GM18870 (cell line): ENCODE data around the gene CADM2.

Experiments
- ATAC-seq: cut with Tn5 transposase; IDR thresholded peaks from one replicate; pipeline ENCODE4 v1.9.1; 2021; ENCODE audit warnings: moderate library complexity; ENCODE audit not compliant: unreplicated experiment

Gene CADM2

DNA sequence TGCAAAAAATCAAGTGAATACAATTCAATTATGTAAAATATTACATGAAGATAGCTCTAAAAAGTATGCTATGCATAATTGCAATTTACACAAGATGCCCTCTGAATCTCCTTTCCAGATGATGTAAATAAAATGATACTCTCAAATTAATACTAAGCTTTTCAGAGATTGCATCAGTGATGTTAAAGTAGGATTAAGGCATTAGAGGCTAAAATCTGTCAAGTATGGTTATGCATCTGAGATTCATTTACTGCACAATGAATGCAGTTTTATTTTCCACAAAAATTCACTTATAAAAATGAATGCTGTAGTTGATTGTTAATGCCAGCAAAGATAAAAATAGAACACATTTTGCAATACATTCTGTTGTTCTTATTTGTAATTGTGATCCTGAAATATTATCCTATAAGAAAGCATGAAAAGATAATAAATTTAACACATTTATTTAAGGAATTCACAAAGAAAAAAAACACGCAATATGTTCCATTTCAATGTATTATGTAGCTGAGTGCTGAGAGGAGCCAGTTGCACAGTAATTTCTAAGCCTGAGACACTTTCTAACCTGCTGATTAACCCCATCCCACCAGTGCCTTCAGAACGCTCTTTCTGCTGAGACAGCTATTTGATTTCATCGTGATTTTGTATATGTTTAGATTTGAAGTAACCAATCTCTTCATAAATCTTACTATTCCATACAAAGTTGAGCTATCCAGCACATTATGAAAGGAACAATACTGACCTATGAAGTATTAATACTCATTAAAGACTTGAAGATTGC is 224.4 kb downstream of the CADM2 start:
- ATAC-seq = no peak

DNA sequence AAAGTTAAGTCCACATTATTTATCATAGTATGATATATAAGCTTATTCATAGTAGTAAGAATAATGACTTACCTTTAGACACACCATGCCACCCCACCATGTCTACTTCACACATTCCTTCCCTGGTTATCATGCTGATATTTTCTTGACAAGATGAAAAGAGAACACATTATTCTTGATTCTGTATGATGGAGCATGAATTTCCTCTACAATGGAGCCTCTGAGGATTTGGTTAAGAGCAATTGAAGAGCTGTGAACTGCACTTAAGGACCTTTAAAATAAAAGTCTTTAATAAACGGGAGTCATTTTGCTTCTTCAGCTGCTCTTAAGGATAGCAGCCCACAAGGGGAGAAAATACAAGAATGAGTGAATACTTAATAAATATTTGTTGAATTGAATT is 226.7 kb downstream of the CADM2 start:
- ATAC-seq = no peak

DNA sequence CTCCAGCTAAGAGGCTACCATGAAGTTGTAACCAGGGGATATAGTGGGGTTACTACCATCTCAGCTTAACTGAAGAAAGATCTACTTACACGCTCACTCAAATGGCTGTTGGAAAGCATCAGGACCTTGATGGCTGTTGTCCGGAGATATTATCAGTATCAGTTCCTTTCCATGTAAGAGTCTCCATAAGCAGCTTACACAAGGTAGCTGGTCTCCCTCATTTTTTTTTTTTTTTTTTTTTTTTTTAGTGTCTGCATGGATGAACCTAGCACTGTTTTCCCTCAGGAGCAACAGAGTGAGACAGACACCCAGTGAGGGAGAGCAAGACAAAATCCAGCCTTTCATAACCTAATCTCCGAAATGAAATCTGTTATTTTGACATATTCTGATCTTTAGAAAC is 230.9 kb downstream of the CADM2 start:
- no peak for ATAC-seq

DNA sequence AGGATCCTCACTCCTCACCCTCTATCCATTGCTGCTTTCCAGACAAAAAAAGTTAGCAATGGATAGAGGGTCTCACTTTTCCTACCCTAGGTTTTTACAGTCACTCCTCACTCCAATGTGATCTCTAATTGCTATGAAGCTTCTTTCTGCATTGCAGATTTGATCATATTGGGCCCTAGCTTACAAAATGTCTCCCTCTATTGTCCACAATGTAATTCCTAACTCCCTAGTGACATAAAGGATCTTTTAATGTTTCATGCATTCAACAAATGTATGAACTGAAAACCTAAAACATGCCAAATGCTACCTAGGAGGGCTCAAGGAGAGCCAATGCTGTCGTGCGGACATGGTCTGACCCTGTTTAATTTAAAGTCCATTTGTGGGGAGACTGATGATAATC is 234.8 kb downstream of the CADM2 start:
- ATAC-seq = no peak

DNA sequence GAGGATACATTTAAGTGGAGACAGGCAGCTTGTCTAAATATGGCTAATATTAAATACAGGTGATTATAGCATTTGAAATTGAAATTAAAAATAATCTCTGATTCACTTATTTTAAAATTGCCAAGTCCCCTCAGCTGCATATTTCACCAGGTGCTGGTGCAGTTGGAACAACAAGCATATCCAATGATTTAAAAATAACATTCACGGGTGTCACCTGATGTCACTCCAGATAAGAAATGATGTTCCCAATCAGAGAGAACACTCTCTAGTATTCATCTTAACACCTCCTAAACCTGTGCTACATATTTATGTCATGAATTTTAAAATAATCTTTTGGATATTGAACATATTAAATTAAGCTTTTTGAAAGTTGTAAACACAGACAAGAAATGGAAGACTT is 249.9 kb downstream of the CADM2 start:
- no peak for ATAC-seq

DNA sequence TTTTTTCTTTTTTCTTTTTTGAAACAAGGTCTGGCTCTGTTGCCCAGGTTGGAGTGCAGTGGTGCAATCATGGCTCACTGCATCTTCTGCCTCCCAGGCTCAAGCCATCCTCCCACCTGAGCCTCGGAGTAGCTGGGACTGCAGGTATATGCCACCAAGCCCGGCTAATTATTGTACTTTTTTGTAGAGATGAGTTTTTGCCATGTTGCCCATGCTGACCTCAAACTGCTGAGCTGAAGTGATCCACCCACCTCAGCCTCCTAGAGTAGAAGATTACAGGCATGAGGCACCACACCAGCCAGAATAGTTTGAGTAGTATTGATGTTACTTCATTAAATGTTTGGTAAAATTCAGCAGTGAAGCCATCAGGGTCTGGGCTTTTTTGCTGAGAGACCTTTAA is 251.8 kb downstream of the CADM2 start:
- ATAC-seq = no peak

DNA sequence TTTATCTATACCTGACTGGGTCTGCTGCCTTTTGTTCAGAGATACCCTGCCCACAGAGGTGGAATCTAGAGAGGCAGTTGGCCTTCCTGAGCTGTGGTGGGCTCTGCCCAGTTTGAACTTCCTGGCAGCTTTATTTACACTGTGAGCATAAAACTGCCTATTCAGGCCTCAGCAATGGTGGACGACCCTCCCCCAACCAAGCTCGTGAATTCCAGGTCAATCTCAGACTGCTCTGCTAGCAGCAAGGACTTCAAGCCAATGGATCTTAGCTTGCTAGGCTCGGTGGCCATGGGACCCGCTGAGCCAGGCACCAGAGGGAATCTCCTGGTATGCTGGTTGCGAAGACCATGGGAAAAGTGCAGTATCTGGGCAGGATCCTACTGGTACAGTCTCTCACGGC is 270.2 kb downstream of the CADM2 start:
- no peak for ATAC-seq

DNA sequence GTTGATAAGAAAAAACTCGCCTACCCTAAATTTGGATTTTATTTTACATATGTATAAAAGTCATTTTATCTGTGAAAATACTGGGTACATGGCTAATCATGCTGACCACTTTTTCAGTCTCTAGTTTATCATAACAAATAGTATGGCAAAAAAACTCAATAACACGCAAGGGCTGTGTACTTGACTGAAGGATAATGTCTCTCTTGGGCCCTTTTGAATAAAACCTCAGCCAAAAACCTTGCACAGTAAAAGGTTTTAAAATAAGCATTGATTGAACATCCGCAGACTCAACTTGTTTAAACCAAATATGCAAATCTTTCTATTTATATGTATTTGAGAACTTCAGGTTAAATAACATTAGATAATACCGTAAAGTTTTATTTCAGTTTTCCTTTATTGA is 285.3 kb downstream of the CADM2 start:
- ATAC-seq = no peak

DNA sequence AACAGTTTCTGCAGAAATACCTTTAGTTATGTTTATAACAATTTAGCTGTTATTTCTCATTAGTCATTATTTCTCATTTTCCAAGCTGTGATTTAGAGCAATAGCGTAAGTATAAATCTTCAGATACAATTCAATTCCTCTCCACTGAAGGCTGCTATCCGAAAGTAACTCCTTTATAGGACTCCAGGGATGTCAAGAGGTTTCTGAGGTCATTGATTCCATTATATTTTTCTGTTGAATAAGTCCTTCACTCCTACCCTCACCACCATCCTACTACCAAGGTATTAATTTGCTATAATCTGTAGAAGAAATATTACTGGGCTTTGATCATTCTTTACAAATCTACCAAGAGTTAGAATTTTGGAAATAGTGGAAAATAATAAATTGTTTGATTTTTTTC is 285.7 kb downstream of the CADM2 start:
- ATAC-seq = no peak

DNA sequence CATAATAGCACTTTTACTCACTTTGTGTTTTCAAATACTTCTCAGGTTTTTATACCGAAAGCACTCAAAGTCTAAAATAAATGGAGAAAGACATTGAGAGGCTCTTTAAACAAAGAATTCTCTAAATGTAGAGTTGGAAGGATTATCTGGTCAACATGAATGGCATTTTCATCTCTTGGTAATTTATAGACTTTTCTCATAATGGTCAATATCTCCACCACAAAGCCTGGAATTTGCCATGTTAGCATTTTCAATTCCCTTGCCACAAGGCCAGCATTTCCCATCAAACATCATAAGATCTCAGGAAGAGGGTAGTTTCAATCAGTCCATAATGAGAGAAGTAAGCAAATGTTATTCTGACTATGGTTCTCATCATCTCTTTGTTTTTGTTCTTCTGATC is 293.0 kb downstream of the CADM2 start:
- ATAC-seq = no peak

DNA sequence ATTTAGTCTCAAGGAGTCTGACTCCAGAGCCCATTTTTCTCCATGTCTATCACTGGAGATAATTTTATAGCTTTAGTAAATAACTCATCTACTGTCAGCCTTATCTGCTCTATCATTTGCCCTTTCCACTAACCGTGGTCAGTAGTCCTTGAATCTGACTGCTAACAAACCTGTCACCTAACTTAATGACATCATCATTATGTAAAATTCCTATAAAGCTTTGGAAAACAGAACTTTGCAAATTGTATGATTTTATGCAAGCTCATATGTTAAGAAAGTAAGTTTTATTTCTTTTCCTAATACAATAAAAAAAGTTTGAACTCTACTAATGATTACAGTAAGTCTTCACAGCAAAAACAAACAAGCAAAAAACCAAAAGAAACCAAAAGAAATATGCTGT is 293.9 kb downstream of the CADM2 start:
- ATAC-seq = no peak

DNA sequence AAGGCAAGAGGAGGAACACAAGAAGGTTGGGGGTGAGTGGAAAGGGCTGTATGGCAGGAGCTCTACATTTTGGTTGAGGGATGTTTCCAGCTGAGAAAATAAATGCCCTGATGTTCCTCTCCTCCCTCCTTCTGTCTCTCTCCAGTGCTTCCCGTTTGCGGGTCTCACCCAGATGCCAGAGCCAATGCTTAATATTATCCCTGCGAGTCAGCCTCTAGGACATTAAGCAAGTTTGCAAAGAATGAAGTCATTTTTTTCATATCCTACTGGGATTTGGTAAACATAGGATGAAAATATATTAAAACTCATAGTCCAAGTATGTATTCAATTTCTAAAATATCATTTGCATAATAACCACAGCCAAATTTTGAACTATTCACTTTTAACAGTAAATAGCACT is 295.9 kb downstream of the CADM2 start:
- no peak for ATAC-seq

DNA sequence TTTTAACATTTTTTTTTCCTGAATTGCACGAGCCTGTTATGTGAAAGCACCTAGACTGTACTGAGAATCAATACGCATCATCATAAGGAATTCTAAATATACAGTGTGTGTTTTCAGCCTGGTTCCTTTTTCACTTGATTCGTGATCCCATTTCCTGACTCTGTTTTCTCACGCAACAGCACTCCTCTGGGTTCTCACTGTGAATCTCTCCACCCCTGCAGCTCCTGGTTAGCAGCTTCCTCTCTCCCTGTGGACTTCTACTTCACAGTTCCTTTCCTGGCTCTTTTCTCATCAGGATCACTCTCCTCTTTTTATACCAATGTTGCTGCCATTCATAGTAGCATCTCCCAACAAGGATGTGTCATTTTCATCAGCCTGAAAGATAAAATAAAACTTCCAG is 297.2 kb downstream of the CADM2 start:
- no peak for ATAC-seq

DNA sequence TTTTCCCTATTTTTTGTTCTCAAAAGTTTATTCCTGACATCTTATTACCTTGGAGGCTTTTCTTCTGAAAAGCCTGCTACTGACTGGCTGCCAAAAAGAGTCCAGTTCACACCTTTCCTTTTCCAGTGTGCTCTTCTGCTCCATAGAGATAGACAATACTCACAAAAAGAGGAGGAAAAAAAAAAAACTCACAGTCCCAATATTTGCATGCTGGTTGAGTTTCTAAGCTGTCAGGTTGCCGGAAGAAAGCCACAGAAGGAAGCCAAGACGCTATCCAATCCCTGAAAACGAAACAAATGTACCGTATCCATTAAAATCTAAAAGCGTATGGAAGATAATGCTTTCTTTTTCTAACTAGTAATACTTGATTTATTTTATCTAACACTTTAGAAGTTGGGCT is 299.5 kb downstream of the CADM2 start:
- ATAC-seq = no peak

DNA sequence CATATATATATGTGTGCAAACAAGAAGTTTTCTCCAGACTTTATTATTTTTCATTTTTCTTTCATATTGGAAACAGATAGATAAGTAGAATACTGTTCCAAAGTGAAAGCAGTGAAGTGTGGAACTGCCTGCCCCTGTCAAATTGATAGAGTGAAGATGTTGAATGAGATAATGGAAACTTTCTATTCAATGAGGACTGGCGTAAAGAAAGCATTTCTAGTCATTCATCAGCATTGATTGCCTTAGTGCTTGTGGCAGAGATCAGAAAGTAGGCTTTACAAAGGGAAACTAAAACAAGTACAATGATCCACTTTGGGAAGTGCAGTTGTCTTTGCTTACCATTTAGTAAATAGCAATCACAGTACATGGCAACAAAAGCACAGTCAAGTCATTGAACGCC is 300.0 kb downstream of the CADM2 start:
- no peak for ATAC-seq

DNA sequence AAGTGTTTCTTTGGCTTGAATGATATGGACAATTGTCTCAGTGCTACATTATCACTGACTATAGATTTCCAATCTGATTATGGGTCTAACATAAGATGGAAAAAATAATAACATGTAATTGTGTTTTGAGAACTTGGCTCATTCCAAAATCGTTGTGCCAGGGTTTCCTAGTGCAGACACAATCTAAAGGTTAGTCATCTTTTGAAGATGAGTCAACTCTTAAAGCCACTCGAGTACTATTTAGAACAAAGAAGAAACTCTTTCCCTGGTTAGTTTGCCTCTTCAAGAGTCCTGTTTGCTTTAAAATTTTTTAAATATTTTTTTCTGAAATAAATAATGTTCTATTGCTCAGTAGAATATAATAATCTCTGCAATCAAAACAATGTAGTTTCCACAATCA is 301.0 kb downstream of the CADM2 start:
- no peak for ATAC-seq

DNA sequence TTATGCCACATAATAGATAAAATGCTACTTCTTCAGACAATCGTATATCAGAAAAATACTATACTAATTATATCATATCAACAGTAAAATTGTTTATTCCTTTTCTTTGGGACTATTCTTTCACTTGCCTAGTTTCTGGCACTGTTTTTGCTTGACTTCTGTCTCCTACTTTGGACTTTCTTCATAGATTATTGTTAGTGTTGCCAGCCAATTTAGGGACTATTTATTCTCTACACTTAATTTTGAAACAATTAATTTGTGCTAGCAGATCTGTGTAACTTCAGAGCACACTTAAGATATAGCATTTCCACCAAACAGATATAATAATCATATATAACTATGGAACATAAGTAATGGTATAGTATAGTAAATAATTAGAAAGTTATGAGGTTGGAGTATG is 305.6 kb downstream of the CADM2 start:
- ATAC-seq = no peak

DNA sequence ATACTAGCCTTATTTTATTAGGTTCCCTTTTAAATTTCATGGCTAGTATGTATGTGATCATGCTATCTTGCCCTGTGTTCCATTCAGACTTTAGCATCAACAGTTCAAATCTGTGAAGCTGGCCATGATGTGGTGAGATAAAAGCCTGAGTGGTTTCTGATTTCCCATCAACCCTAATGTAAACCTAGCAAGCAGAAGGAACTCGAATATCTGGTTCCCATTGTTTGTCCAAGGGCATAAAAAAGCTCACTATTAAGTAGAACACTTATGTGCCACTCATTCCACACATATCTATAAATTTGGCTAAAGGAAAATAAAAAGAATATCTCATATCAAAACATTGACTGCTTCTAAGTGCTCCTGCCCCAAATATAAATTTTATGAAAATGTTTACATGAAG is 311.7 kb downstream of the CADM2 start:
- ATAC-seq = no peak

DNA sequence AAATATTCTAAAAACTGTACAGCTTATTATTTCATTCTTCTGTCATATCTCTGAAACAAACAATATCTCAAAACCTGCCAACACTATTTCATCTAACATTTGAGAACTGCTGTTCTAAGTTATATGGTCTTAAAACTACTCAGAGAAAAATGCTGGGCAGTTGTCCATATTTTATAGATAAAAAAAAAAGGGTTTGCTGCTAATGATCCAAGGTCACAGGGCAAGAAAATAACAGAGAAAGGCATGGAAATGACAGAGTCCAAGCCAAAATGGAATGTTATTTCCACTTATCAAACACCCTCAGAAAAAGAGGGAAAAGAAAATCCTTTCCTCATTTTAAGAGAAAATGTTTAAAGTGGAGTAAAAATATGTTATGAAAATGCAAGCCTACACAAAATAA is 313.1 kb downstream of the CADM2 start:
- ATAC-seq = no peak

DNA sequence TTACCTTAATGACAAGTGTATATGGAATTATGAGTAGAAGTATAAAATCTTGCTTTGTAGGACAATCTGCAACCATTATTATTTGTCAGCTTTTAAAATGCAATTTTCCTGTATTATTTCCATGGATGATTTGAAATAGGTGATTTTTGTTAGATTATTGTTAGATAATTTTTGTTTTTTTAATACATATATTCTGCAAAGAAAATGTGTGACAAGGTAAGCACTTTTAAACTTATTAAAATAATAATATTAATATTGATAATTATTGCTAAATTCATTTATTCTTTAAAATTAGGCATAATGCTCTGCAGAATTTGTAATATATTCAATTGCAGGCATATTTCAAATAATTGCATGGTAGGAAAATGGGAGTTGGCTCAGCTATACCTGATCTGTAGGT is 329.5 kb downstream of the CADM2 start:
- no peak for ATAC-seq

DNA sequence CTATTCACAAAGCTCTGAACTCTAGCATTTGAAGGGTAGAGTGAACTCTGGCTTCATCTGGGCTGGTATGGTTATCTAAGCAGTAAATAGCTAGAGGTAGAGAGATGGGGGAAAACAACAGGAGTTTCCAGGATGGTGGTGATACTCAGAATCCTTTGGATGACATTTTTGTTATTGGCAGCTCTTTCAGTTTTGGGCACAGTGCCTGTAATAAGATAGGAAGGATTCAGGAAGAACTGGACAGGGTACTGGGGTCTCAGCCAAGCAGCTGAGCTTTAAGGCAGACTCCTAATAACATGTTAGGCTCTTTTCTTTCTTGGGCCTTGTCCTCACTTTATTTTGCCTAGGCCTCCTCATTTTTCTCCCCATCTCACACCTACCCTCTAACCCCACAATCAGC is 338.5 kb downstream of the CADM2 start:
- ATAC-seq = no peak

DNA sequence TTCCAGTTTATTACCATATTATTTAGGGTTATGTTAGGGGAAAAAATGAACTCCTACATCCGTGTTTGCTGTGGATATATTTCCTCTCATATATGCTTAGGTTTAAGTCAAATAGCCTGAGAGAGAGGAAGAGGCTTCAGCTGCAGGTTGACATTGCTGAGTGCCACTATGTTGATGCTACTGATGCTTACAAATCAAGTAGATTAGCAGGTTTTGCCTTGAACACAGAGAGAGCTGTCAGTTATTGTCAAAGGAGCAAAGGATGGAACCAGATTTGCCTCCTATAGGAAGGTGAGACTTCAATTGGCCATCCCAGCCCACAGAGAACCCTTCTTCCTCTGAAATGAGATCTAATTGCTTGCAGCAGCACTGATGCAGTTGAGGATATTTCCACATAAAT is 339.2 kb downstream of the CADM2 start:
- no peak for ATAC-seq

DNA sequence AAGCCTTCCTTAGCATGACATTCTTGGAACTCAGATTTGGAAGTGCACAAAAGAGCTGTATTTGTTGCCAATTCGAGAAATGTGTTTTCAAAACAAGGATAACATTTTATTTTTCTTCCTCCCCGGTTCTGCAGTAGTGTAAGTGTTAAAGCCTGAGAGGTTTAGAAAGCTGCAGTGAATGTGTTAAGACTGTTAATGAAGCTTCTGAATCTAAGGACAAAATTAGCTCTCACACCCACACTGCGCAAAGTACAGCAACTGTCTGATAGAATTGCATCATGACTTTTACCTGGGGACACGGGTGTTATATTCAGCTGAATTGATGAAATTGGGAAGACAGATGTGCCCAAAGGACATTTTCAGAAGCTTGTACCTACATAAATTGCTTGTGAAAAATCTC is 344.4 kb downstream of the CADM2 start:
- ATAC-seq = no peak
